Trophoblast cell (in vitro differentiated cells and primary cell): ENCODE data around the gene TIMP1.

Experiments used
- DNase-seq, 2 donors: peaks; one replicate each; pipeline ENCODE4 v3.0.0-alpha.2; 2016
- H2AFZ ChIP-seq: 2 replicates; pipeline ENCODE4 v1.6.1; 2013; ENCODE audit warnings: low read length, moderate library complexity, mild to moderate bottlenecking; ENCODE audit not compliant: insufficient read depth, poor library complexity
- H2AK5ac ChIP-seq: 2 replicates; pipeline ENCODE4 v1.6.1; 2013; ENCODE audit warnings: mild to moderate bottlenecking, low read length
- H2BK120ac ChIP-seq: 2 replicates; pipeline ENCODE4 v1.6.1; 2013; ENCODE audit warnings: low read length, mild to moderate bottlenecking, moderate library complexity; ENCODE audit not compliant: insufficient read depth, poor library complexity
- H2BK12ac ChIP-seq: 2 replicates; pipeline ENCODE4 v1.6.1; 2013; ENCODE audit warnings: mild to moderate bottlenecking, low read length, moderate library complexity
- H2BK5ac ChIP-seq: 2 replicates; pipeline ENCODE4 v1.6.1; 2013; ENCODE audit warnings: low read length, low read depth, moderate library complexity, mild to moderate bottlenecking; ENCODE audit not compliant: poor library complexity
- H3K14ac ChIP-seq: 2 replicates; pipeline ENCODE4 v1.6.1; 2013; ENCODE audit warnings: mild to moderate bottlenecking, low read length
- H3K18ac ChIP-seq: 2 replicates; pipeline ENCODE4 v1.6.1; 2013; ENCODE audit warnings: mild to moderate bottlenecking, low read length
- H3K23ac ChIP-seq: 2 replicates; pipeline ENCODE4 v1.6.1; 2013; ENCODE audit warnings: low read length
- H3K27ac ChIP-seq: 2 replicates; pipeline ENCODE4 v1.5.1; 2013; ENCODE audit warnings: low read depth, mild to moderate bottlenecking, inconsistent platforms, low read length, moderate library complexity
- H3K27me3 ChIP-seq: 2 replicates; pipeline ENCODE4 v1.6.1; 2013; ENCODE audit warnings: inconsistent platforms, mild to moderate bottlenecking, low read length, moderate library complexity; ENCODE audit not compliant: insufficient read depth
- H3K36me3 ChIP-seq, 2 experiments: 1 replicate in 1 of 2; 2 replicates in 1 of 2; pipeline ENCODE4 v1.6.1; 2013; ENCODE audit warnings: low read length in 2 of 2, mild to moderate bottlenecking in 2 of 2, moderate library complexity in 1 of 2; ENCODE audit not compliant: insufficient read depth in 2 of 2, control insufficient read depth in 1 of 2
- H3K4ac ChIP-seq: 2 replicates; pipeline ENCODE4 v1.6.1; 2013; ENCODE audit warnings: low read depth, mild to moderate bottlenecking, low read length, moderate library complexity
- H3K4me1 ChIP-seq, 2 experiments: 1 replicate in 1 of 2; 2 replicates in 1 of 2; pipeline ENCODE4 v1.6.1; 2013; ENCODE audit warnings: low read length in 2 of 2, mild to moderate bottlenecking in 2 of 2, moderate library complexity in 1 of 2; ENCODE audit not compliant: insufficient read depth in 2 of 2, control insufficient read depth in 1 of 2
- H3K4me2 ChIP-seq: 2 replicates; pipeline ENCODE4 v1.6.1; 2013; ENCODE audit warnings: inconsistent platforms, mild to moderate bottlenecking, low read length, moderate library complexity
- H3K4me3 ChIP-seq: 2 replicates; pipeline ENCODE4 v1.5.1; 2013; ENCODE audit warnings: mild to moderate bottlenecking, low read depth, low read length, inconsistent platforms
- H3K79me1 ChIP-seq: one replicate; pipeline ENCODE4 v1.6.1; 2013; ENCODE audit warnings: low read length
- H3K79me2 ChIP-seq: 2 replicates; pipeline ENCODE4 v1.6.1; 2013; ENCODE audit warnings: low read length, mild to moderate bottlenecking; ENCODE audit not compliant: control insufficient read depth, insufficient read depth, poor library complexity
- H3K9ac ChIP-seq: 2 replicates; pipeline ENCODE4 v1.6.1; 2013; ENCODE audit warnings: mild to moderate bottlenecking, low read length
- H3K9me3 ChIP-seq: 2 replicates; pipeline ENCODE4 v1.6.1; 2013; ENCODE audit warnings: low read depth, mild to moderate bottlenecking, control low read depth, inconsistent platforms, low read length; ENCODE audit not compliant: insufficient read depth
- H4K12ac ChIP-seq: 2 replicates; pipeline ENCODE4 v1.6.1; 2013; ENCODE audit warnings: low read depth, mild to moderate bottlenecking, low read length, moderate library complexity
- H4K8ac ChIP-seq: 2 replicates; pipeline ENCODE4 v1.6.1; 2013; ENCODE audit warnings: low read depth, mild to moderate bottlenecking, low read length, moderate library complexity
- H4K91ac ChIP-seq: one replicate; pipeline ENCODE4 v1.6.1; 2013; ENCODE audit warnings: low read depth, mild to moderate bottlenecking, low read length, moderate library complexity
- whole genome bisulfite sequencing: extraction: QIAGEN DNeasy Blood & Tissue Kit; methylation state at CpG from one replicate; pipeline ENCODE4 v1.1.7; 2013; ENCODE audit warnings: missing lambda C conversion rate; ENCODE audit not compliant: insufficient read length, insufficient coverage; ENCODE audit errors: extremely low coverage; 5-methylcytosine and 5-hydroxymethylcytosine counted together

TIMP1 gene

DNA sequence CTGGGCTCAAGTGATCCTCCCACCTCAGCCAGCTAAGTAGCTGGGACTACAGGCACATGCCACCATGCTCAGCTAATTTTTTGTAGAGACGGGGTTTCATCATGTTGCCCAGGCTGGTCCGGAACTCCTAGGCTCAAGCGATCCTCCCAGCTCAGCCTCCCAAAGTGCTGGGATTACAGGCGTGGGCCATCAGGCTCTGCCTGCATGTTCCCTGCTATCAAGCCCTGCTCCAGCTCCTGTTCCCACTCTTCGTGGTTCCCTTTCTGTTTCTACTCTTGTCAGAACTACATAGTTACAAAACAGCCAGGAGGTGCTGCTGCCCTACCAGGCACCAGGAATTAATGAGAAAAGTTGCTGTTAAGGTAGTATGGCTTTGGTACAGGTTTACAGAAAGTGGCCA lies 8.7 kb downstream of the TIMP1 start:
- no CpG with 5 or more reads among the region's 5 CpGs for WGBS

DNA sequence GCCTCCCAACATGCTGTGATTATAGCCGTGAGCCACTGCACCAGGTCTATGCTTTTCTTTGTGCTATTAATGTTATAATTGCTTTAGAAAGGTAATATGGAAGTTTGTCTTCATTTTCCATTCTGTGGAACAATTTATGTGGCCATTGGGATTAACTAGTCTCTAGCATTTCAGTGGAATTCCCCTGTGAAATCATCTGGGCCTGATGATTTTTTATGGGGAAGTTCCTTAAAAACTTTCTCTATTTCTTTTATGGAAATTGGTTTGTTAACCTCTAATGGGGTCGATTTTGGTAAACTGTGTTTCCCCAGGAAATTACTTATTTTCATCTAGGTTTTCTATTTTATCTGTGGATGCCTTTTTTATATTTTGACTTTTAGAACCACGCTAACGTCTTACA lies 11.3 kb downstream of the TIMP1 start:
- Histone ChIP-seq H3K4me1 (no peaks in the 10 kb centered on the region), H3K18ac (no peak overlapping the region), H2AK5ac (no peak overlapping the region), H4K8ac (no peak overlapping the region), H3K27me3 (no peaks in the 10 kb centered on the region), H2BK120ac (no peak overlapping the region), H3K14ac (no peak overlapping the region), H2AFZ (no peak overlapping the region), H3K4me2 (no peak overlapping the region), H3K9ac (no peak overlapping the region), H3K4me3 (no peak overlapping the region), H2BK5ac (no peak overlapping the region), H3K27ac (no peak overlapping the region), H4K91ac (no peak overlapping the region), H3K79me2 (no peaks in the 10 kb centered on the region), H3K23ac (no peak overlapping the region), H3K9me3 (no peaks in the 10 kb centered on the region), H4K12ac (no peak overlapping the region), H3K4ac (no peak overlapping the region), H3K36me3 (no peaks in the 10 kb centered on the region), H2BK12ac (no peak overlapping the region), H3K79me1 (no peaks in the 10 kb centered on the region)
- DNase-seq, result no peak
- no CpG with 5 or more reads among the region's 4 CpGs for WGBS

More for the DNA sequence above, 8.7 kb downstream of the TIMP1 start:
- no peak for DNase-seq
- Histone ChIP-seq H4K91ac (no peak overlapping the region), H2BK12ac (no peak overlapping the region), H3K79me1 (no peaks in the 10 kb centered on the region), H3K18ac (no peak overlapping the region), H3K36me3 (peaks cover 0 to 3% of the 10 kb centered on the region in 2 experiments), H3K23ac (no peak overlapping the region), H3K4me1 (no peaks in the 10 kb centered on the region), H2BK120ac (no peak overlapping the region), H2BK5ac (no peak overlapping the region), H3K9ac (no peak overlapping the region), H3K4ac (no peak overlapping the region), H3K79me2 (no peaks in the 10 kb centered on the region), H3K9me3 (no peaks in the 10 kb centered on the region), H4K8ac (no peak overlapping the region), H3K27me3 (no peaks in the 10 kb centered on the region), H4K12ac (no peak overlapping the region), H2AFZ (no peak overlapping the region), H2AK5ac (no peak overlapping the region), H3K14ac (no peak overlapping the region), H3K27ac (no peak overlapping the region), H3K4me2 (no peak overlapping the region), H3K4me3 (no peak overlapping the region)

DNA sequence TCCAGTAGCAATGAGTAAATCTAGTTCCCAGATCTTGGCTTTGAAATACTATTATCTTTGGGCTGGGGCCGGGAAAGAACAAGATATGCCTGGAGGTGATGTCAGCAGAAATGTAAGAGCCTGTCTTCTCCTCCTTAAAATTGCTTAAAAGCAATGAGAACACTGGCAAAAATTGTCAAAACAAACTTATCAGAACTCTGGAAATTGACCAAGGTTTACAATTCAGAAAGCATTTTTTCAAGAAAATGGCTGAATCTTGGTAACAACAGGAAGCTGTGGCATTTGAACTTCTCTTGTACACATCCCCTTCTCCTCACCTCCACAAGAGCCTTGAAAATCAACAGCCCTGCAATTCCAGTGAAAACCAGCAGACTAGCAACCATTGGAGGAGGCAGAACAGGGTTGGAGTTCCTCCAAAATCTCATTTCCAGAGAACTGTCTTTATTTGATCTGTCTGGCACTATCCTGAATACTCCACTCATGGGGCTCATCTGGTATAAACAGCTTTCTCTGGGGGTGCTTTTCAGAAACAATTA lies 13.5 kb downstream of the TIMP1 start:
- Histone ChIP-seq H3K4ac (no peak overlapping the region), H4K8ac (no peak overlapping the region), H4K12ac (no peak overlapping the region), H4K91ac (no peak overlapping the region), H2BK12ac (no peak overlapping the region), H3K79me2 (no peaks in the 10 kb centered on the region), H3K4me3 (no peak overlapping the region), H2BK5ac (no peak overlapping the region), H2AK5ac (no peak overlapping the region), H3K27me3 (no peaks in the 10 kb centered on the region), H3K9me3 (no peaks in the 10 kb centered on the region), H3K14ac (no peak overlapping the region), H2BK120ac (no peak overlapping the region), H3K27ac (no peak overlapping the region), H3K79me1 (no peaks in the 10 kb centered on the region), H3K36me3 (no peaks in the 10 kb centered on the region), H3K4me1 (no peaks in the 10 kb centered on the region), H3K23ac (no peak overlapping the region), H3K18ac (no peak overlapping the region), H2AFZ (no peak overlapping the region), H3K9ac (no peak overlapping the region), H3K4me2 (no peak overlapping the region)
- no CpG with 5 or more reads among the region's 1 CpG for WGBS
- no peak for DNase-seq

DNA sequence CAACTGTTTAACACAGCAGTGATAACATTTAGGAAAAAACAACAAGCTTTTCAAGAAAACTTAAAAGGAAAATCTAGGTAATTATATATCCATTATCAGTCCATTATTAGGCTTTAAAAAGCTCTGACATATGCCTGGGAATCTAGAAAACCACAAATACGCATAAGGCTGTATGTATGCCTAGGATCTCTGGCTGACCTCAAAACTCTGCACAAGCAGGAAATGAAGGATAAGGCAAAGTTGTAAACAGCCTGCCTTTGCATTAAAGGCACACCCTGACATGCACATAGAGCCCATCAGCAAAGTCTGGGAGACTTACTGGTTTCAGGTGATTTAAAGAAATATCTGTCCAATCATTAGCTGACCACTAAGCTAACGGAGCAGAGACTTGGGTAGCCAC lies 14.0 kb downstream of the TIMP1 start:
- no peak overlapping the region for H4K91ac ChIP-seq
- H3K23ac ChIP-seq, result no peak overlapping the region
- DNase-seq, result no peak
- no peaks in the 10 kb centered on the region for H3K79me1 ChIP-seq
- H3K27me3 ChIP-seq, result no peaks in the 10 kb centered on the region
- H3K4me2 ChIP-seq, result no peak overlapping the region
- no peaks in the 10 kb centered on the region for H3K4me1 ChIP-seq
- H2AK5ac ChIP-seq, result no peak overlapping the region
- no peak overlapping the region for H3K9ac ChIP-seq
- no peaks in the 10 kb centered on the region for H3K36me3 ChIP-seq
- no peak overlapping the region for H4K8ac ChIP-seq
- no peak overlapping the region for H3K27ac ChIP-seq
- H3K4me3 ChIP-seq, result no peak overlapping the region
- H2BK12ac ChIP-seq, result no peak overlapping the region
- H2AFZ ChIP-seq, result no peak overlapping the region
- H3K4ac ChIP-seq, result no peak overlapping the region
- no peaks in the 10 kb centered on the region for H3K79me2 ChIP-seq
- H3K14ac ChIP-seq, result no peak overlapping the region
- WGBS, result no CpG with 5 or more reads among the region's 2 CpGs
- no peaks in the 10 kb centered on the region for H3K9me3 ChIP-seq
- H2BK120ac ChIP-seq, result no peak overlapping the region
- no peak overlapping the region for H3K18ac ChIP-seq
- no peak overlapping the region for H2BK5ac ChIP-seq
- no peak overlapping the region for H4K12ac ChIP-seq
